Measurements from ENCODE around the gene MT1E.
A peak's percentile ranks its signal among the peaks of the same experiment; 100 is the strongest.

The MT1E gene

GRCh38 chr16:56601325-56601724 lies 24.3 kb upstream of the MT1E start:
- no peak for DNase-seq (ENCODE audit: low spot score)
- TF ChIP-seq CTCF (IDR thresholded peaks at IDR 0.05), result no peak
- no peak overlapping the region for H3K27ac ChIP-seq
- H3K4me3 ChIP-seq, result no peak overlapping the region

GRCh38 chr16:56603589-56603988 lies 22.0 kb upstream of the MT1E start:
- no peak overlapping the region for H3K27ac ChIP-seq
- DNase-seq (ENCODE audit: low spot score), result no peak
- TF ChIP-seq CTCF (IDR thresholded peaks at IDR 0.05), result no peak
- no peak overlapping the region for H3K4me3 ChIP-seq

GRCh38 chr16:56604966-56605365 lies 20.6 kb upstream of the MT1E start:
- no peak for TF ChIP-seq CTCF (IDR thresholded peaks at IDR 0.05)
- Histone ChIP-seq H3K27ac (no peak overlapping the region), H3K4me3 (no peak overlapping the region)
- no peak for DNase-seq (ENCODE audit: low spot score)

GRCh38 chr16:56605475-56605874 lies 20.1 kb upstream of the MT1E start:
- peak overlapping the region; percentile 91 to 93 for H3K27ac ChIP-seq
- no peak for TF ChIP-seq CTCF (IDR thresholded peaks at IDR 0.05)
- no peak for DNase-seq (ENCODE audit: low spot score)
- no peak overlapping the region for H3K4me3 ChIP-seq

- DNase-seq (ENCODE audit: low spot score), result no peak
- TF ChIP-seq CTCF (IDR thresholded peaks at IDR 0.05), result no peak
- Histone ChIP-seq H3K4me3 (no peak overlapping the region), H3K27ac (peak overlapping the region; percentile 91 to 93)
These were observed 19.5 kb upstream of the MT1E start for GRCh38 chr16:56606071-56606475.

- no peak for DNase-seq (ENCODE audit: low spot score)
- Histone ChIP-seq H3K4me3 (peak overlapping the region; percentile 82), H3K27ac (peak overlapping the region; percentile 91 to 93)
- no peak for TF ChIP-seq CTCF (IDR thresholded peaks at IDR 0.05)
These were observed 19.0 kb upstream of the MT1E start for GRCh38 chr16:56606476-56607108.

GRCh38 chr16:56607109-56607618 lies 18.4 kb upstream of the MT1E start:
- TF ChIP-seq CTCF (IDR thresholded peaks at IDR 0.05), result no peak
- H3K27ac ChIP-seq, result peak overlapping the region; percentile 91 to 93
- peak; percentile 95 for DNase-seq (ENCODE audit: low spot score)
- peak overlapping the region; percentile 82 for H3K4me3 ChIP-seq

All from coronary artery (tissue), 2 donors.